ENCODE measurements around the gene TSSC4. TPM values are rescaled to one million over a fixed set of nuclear protein-coding genes. Genes with fewer than 3 reads are reported as not detected.

The TSSC4 gene
- total and polyA plus RNA-seq, 9 of the 15 experiments (the other 6 are each of a cell fraction or from before 2014, with no cell fraction given), result 0.41 to 54.2 (median 11.0) TPM

- TF ChIP-seq ZBTB40 (IDR thresholded peaks at IDR 0.05) (no peak), ZBTB40 (CRISPR knock-in tag; IDR thresholded peaks at IDR 0.05) (no peak), CBFA2T3 (IDR thresholded peaks at IDR 0.05) (no peak), NR4A1 (CRISPR knock-in tag; IDR thresholded peaks at IDR 0.05) (no peak), NR4A1 (tag; IDR thresholded peaks at IDR 0.05) (no peak), TCFL5 (CRISPR knock-in tag; conservative IDR thresholded peaks at IDR 0.05) (no peak), NR0B1 (IDR thresholded peaks at IDR 0.05; ENCODE audit: partially characterized antibody) (no peak), NR3C1 (CRISPR knock-in tag; IDR thresholded peaks at IDR 0.05) (no peak), FOXJ2 (tag; IDR thresholded peaks at IDR 0.05) (no peak), ZNF778 (CRISPR knock-in tag; IDR thresholded peaks at IDR 0.05) (no peak), PURB (CRISPR knock-in tag; IDR thresholded peaks at IDR 0.05; ENCODE audit: low read depth) (no peak), ZNF280B (CRISPR knock-in tag; IDR thresholded peaks at IDR 0.05) (no peak), NFIC (IDR thresholded peaks at IDR 0.05) (peak; percentile 48; the same call in 1 of the 2 replicates), GMEB1 (CRISPR knock-in tag; IDR thresholded peaks at IDR 0.05) (no peak), TAL1 (IDR thresholded peaks at IDR 0.05) (no peak), GATAD2A (IDR thresholded peaks at IDR 0.05) (no peak), FOXK2 (conservative IDR thresholded peaks at IDR 0.05 in 1 of 2, IDR thresholded peaks at IDR 0.05 in 1 of 2; ENCODE audit: low read depth in 2 of 2) (0 out of 4 replicates have a peak, but pooled peaks of 1 of the 2 experiments have one; percentile 28)
Observed at GRCh38 chr11:2428322-2428795, 27.8 kb downstream of the TSSC4 start (continued).

All from K562 (cell line).